Measurements from ENCODE around the gene TMCC3.

DNA sequence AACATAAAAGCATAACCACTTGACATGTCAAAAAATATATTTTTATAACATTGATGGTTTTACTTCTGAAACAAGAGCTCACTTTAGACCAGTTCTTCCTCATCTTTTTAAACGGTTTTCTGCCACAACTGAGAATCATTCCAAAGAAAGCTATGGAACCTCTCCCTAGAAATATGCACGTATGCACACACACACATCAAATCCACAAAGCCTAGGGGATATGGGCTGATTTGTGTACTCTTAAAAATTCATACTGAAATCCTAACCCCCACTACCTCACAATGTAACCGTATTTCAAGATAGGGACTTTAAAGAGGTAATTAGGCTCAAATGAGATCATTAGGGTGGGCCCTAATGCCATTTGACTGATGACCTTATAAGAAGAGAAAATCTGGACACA lies 19.3 kb downstream of the TMCC3 start:
- no peak for TF ChIP-seq EGR1 (IDR thresholded peaks at IDR 0.05; ENCODE audit: low read depth in 2 of 2)
- TF ChIP-seq JUND (IDR thresholded peaks at IDR 0.05): no peak
- TF ChIP-seq, protein P1, sequence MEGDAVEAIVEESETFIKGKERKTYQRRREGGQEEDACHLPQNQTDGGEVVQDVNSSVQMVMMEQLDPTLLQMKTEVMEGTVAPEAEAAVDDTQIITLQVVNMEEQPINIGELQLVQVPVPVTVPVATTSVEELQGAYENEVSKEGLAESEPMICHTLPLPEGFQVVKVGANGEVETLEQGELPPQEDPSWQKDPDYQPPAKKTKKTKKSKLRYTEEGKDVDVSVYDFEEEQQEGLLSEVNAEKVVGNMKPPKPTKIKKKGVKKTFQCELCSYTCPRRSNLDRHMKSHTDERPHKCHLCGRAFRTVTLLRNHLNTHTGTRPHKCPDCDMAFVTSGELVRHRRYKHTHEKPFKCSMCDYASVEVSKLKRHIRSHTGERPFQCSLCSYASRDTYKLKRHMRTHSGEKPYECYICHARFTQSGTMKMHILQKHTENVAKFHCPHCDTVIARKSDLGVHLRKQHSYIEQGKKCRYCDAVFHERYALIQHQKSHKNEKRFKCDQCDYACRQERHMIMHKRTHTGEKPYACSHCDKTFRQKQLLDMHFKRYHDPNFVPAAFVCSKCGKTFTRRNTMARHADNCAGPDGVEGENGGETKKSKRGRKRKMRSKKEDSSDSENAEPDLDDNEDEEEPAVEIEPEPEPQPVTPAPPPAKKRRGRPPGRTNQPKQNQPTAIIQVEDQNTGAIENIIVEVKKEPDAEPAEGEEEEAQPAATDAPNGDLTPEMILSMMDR (IDR thresholded peaks at IDR 0.05; ENCODE audit: low read depth, low read length, missing input control): no peak
- TF ChIP-seq, protein P2, sequence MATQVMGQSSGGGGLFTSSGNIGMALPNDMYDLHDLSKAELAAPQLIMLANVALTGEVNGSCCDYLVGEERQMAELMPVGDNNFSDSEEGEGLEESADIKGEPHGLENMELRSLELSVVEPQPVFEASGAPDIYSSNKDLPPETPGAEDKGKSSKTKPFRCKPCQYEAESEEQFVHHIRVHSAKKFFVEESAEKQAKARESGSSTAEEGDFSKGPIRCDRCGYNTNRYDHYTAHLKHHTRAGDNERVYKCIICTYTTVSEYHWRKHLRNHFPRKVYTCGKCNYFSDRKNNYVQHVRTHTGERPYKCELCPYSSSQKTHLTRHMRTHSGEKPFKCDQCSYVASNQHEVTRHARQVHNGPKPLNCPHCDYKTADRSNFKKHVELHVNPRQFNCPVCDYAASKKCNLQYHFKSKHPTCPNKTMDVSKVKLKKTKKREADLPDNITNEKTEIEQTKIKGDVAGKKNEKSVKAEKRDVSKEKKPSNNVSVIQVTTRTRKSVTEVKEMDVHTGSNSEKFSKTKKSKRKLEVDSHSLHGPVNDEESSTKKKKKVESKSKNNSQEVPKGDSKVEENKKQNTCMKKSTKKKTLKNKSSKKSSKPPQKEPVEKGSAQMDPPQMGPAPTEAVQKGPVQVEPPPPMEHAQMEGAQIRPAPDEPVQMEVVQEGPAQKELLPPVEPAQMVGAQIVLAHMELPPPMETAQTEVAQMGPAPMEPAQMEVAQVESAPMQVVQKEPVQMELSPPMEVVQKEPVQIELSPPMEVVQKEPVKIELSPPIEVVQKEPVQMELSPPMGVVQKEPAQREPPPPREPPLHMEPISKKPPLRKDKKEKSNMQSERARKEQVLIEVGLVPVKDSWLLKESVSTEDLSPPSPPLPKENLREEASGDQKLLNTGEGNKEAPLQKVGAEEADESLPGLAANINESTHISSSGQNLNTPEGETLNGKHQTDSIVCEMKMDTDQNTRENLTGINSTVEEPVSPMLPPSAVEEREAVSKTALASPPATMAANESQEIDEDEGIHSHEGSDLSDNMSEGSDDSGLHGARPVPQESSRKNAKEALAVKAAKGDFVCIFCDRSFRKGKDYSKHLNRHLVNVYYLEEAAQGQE (IDR thresholded peaks at IDR 0.05): no peak
- no peak for TF ChIP-seq TAF1 (conservative IDR thresholded peaks at IDR 0.05)
- no peak for TF ChIP-seq RXRA (IDR thresholded peaks at IDR 0.05)
- no peak for TF ChIP-seq RAD21 (IDR thresholded peaks at IDR 0.05)
- TF ChIP-seq, protein P3, sequence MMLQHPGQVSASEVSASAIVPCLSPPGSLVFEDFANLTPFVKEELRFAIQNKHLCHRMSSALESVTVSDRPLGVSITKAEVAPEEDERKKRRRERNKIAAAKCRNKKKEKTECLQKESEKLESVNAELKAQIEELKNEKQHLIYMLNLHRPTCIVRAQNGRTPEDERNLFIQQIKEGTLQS (IDR thresholded peaks at IDR 0.05): no peak
- TF ChIP-seq, protein P4, sequence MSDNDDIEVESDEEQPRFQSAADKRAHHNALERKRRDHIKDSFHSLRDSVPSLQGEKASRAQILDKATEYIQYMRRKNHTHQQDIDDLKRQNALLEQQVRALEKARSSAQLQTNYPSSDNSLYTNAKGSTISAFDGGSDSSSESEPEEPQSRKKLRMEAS (IDR thresholded peaks at IDR 0.05): no peak
- no peak for TF ChIP-seq SP1 (IDR thresholded peaks at IDR 0.05)
- no peak for TF ChIP-seq HNF4G (IDR thresholded peaks at IDR 0.05)
- TF ChIP-seq, protein P5, sequence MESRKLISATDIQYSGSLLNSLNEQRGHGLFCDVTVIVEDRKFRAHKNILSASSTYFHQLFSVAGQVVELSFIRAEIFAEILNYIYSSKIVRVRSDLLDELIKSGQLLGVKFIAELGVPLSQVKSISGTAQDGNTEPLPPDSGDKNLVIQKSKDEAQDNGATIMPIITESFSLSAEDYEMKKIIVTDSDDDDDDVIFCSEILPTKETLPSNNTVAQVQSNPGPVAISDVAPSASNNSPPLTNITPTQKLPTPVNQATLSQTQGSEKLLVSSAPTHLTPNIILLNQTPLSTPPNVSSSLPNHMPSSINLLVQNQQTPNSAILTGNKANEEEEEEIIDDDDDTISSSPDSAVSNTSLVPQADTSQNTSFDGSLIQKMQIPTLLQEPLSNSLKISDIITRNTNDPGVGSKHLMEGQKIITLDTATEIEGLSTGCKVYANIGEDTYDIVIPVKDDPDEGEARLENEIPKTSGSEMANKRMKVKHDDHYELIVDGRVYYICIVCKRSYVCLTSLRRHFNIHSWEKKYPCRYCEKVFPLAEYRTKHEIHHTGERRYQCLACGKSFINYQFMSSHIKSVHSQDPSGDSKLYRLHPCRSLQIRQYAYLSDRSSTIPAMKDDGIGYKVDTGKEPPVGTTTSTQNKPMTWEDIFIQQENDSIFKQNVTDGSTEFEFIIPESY (IDR thresholded peaks at IDR 0.05): no peak

Data from liver (tissue), 3 donors.